Measurements from ENCODE around the gene GDF7. TPM values are rescaled to one million over a fixed set of nuclear protein-coding genes. Genes with fewer than 3 reads are reported as not detected.

GDF7 gene
- total RNA-seq, 1 donor from 2014 or later, result 3.0 TPM

DNA sequence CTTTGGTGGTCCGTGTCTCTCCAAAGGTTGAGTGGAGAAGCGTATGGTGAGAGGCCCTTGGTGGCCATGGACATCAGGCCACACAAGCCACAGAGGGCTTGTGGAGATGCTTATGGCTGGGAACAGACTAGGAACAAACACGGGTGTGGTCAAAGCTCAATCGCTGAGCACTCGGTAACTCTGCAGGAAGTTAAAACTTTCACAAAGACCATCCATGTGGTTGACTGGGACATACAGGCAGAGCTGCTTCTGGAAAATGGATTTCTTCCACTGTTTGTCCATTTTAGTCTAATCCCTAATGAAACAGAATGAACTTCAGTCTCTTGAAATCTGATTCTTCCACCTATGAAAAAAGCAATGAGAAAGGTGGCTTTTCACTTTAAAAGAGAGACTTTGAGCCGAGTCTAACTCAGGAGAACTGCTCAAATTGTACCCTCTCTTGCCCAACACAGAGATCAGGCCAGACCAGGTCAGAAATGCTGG lies 17.7 kb downstream of the GDF7 start:
- H3K27me3 Mint-ChIP-seq (ENCODE audit: low read depth), result no peaks in the 10 kb centered on the region
- H3K4me1 Mint-ChIP-seq, result no peaks in the 10 kb centered on the region
- no peak overlapping the region for H3K4me3 Mint-ChIP-seq
- peaks cover 5% of the 10 kb centered on the region for H3K9me3 Mint-ChIP-seq
- H3K27ac Mint-ChIP-seq, result no peak overlapping the region
- TF ChIP-seq, protein P1, sequence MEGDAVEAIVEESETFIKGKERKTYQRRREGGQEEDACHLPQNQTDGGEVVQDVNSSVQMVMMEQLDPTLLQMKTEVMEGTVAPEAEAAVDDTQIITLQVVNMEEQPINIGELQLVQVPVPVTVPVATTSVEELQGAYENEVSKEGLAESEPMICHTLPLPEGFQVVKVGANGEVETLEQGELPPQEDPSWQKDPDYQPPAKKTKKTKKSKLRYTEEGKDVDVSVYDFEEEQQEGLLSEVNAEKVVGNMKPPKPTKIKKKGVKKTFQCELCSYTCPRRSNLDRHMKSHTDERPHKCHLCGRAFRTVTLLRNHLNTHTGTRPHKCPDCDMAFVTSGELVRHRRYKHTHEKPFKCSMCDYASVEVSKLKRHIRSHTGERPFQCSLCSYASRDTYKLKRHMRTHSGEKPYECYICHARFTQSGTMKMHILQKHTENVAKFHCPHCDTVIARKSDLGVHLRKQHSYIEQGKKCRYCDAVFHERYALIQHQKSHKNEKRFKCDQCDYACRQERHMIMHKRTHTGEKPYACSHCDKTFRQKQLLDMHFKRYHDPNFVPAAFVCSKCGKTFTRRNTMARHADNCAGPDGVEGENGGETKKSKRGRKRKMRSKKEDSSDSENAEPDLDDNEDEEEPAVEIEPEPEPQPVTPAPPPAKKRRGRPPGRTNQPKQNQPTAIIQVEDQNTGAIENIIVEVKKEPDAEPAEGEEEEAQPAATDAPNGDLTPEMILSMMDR (IDR thresholded peaks at IDR 0.05; ENCODE audit: unreplicated experiment), result no peak
- peaks cover 50% of the 10 kb centered on the region for H3K36me3 Mint-ChIP-seq
- no peak for DNase-seq (ENCODE audit: low spot score in 2 of 2, unreplicated experiment in 2 of 2)

DNA sequence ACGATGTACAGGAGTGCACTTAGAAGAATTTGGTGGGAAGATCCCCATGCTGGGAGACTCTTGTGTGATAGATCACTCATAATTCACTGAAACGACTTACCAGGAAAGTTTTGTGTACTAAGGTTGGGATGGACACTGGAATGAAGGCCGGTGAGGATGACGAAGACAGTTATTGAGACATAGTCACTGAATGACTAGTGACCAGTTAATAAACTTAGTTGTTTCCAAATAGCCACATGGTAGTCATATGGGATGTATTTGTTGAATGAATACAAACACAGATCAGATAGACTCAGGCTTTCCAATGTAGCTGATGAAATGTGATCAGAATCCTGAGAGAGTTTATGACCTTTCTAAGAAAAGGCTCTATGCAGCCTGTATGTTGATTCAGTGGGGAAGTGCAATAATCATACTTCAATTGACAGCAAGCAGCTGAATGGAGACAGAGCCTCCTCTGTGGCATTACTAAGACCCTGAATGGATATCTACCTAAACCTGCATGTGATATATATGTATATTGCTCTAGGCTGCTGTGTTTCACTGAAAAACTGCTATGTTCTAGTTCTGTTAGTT lies 20.4 kb downstream of the GDF7 start:
- DNase-seq (ENCODE audit: low spot score in 2 of 2, unreplicated experiment in 2 of 2), result no peak
- Mint-ChIP-seq H3K27me3 (ENCODE audit: low read depth) (no peaks in the 10 kb centered on the region), H3K9me3 (peaks cover 5% of the 10 kb centered on the region), H3K27ac (no peak overlapping the region), H3K36me3 (peaks cover 40% of the 10 kb centered on the region), H3K4me1 (no peaks in the 10 kb centered on the region), H3K4me3 (no peak overlapping the region)
- TF ChIP-seq, protein P1 (IDR thresholded peaks at IDR 0.05; ENCODE audit: unreplicated experiment), result no peak

DNA sequence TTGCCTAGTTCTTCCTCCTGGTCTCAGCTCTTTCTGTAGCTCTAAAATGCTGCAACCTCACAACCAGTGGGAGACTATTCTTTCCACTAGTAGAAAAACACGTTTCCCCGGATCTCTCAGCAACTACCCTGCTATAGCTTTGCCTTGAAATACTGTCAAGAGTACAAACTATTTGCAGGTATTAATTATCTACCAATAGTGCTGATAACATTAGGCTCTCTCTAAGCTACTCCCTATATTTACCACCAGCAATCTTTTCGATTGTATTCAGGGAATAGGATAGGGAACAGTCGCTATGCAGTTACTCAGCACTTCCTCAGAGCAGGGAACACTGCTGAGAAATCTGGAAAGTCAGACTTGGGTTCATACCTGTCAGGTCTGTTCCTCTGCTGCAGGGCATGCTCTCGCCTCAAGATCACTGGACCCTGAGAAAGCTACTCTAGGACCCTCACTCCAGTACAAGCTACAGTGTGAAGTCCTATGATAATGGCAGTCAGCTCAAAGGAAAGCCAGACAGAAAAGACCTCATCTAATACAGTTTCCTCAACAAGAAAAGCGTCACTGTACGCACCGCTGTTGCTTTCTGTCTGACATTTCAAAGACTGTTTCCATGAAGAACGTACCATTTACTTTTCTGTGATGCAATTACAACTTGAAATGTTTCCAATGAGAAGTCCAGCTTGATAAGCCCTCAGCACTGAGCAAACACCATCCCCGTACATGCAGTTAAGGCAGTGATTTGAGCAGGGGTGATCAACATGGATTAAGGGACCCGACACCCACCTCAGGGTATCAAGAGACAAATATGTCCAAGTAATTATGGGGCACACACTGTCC lies 22.7 kb downstream of the GDF7 start:
- peaks cover 37% of the 10 kb centered on the region for H3K36me3 Mint-ChIP-seq
- H3K4me3 Mint-ChIP-seq, result no peak overlapping the region
- peaks cover 5% of the 10 kb centered on the region for H3K9me3 Mint-ChIP-seq
- TF ChIP-seq, protein P1 (IDR thresholded peaks at IDR 0.05; ENCODE audit: unreplicated experiment), result no peak
- H3K4me1 Mint-ChIP-seq, result no peaks in the 10 kb centered on the region
- no peak overlapping the region for H3K27ac Mint-ChIP-seq
- DNase-seq (ENCODE audit: low spot score in 2 of 2, unreplicated experiment in 2 of 2), result no peak
- H3K27me3 Mint-ChIP-seq (ENCODE audit: low read depth), result no peaks in the 10 kb centered on the region

DNA sequence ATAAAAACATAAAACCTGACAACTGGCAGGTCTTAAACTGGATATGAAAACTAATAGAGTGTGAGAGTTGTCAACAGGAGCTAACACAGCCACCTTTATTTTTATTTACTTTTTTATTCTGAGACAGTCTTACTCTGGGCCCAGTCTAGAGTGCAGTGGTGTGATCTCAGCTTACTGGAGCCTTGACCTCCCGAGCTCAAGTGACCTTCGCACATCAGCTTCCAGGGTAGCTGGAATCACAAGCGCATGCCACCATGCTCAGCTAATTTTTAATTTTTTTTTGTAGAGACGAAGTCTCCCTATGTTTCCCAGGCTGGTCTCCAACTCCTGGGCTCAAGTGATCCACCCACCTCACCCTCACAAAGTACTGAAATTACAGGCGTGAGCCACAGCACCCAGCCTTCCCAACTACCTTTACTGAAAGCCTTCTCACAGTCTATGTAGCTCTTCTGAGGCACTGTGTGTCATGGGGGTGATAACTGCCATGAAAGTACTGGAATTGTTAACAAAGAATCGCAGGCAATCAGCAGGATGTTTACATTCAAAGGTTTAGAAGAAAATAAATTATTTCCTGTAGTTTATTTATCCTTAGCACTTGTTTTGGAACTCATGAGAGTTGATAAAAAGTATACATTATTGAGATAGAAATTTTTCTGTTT lies 24.3 kb downstream of the GDF7 start:
- TF ChIP-seq, protein P1 (IDR thresholded peaks at IDR 0.05; ENCODE audit: unreplicated experiment), result no peak
- Mint-ChIP-seq H3K36me3 (peaks cover 27% of the 10 kb centered on the region), H3K4me3 (no peak overlapping the region), H3K27me3 (ENCODE audit: low read depth) (no peaks in the 10 kb centered on the region), H3K27ac (no peak overlapping the region), H3K9me3 (peaks cover 5% of the 10 kb centered on the region), H3K4me1 (no peaks in the 10 kb centered on the region)
- no peak for DNase-seq (ENCODE audit: low spot score in 2 of 2, unreplicated experiment in 2 of 2)

DNA sequence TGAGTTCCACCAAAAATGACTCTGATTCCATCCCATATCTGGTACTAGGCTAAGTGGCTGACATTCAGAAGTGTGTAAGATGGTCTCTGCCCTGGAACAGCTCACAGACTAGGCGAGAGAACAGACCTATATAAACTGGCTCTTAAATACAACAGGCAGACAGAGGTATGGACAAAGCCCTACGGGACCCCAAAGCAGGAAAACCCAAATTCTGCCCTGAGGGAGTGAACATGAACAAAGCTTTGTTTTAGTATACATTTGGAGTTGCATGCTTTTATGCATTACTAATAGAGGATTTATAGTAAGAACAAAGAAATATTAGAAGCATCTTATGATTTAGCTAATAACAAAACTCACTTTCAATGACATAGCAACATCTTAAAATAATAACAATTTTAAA lies 25.1 kb downstream of the GDF7 start:
- Mint-ChIP-seq H3K36me3 (peaks cover 18% of the 10 kb centered on the region), H3K9me3 (peaks cover 5% of the 10 kb centered on the region), H3K4me1 (no peaks in the 10 kb centered on the region), H3K27ac (no peak overlapping the region), H3K27me3 (ENCODE audit: low read depth) (no peaks in the 10 kb centered on the region), H3K4me3 (no peak overlapping the region)
- DNase-seq (ENCODE audit: low spot score in 2 of 2, unreplicated experiment in 2 of 2), result no peak
- TF ChIP-seq, protein P1 (IDR thresholded peaks at IDR 0.05; ENCODE audit: unreplicated experiment), result no peak
